ENCODE measurements around the gene SPAG16. TPM values are rescaled to one million over a fixed set of nuclear protein-coding genes. Genes with fewer than 3 reads are reported as not detected.

The SPAG16 gene
- total RNA-seq, 4 donors from 2014 or later: 5.0 to 73.8 (median 21.6) TPM

DNA sequence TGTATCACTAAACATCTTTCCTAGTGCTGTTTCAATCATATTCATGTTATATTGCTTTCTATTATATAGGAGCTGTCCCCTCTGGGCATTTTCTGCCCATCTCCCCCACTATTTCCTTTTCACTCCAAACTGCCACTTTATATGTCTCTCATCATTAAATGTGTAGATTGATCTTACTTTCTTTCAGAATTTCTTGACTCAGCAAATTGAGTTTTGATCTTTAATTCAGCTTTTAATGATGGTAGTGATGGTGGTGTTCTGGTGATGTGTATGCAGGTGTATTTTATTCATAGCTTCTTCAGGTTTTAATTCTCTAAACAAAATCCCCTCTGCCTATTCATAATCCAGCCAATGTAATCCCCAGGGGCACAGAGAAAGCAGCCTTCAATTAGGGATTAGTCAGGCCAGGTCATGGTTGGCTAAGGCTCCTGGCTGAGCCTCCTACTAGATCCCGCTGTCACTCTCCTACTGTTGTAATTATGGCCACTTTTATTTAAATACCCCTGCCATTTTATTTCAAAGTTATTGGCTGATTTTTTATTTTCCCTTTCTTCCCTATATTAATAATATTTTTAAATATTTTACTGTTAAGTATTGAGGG is 325.4 kb downstream of the SPAG16 start:
- H3K4me3 ChIP-seq: no peak overlapping the region
- intact Hi-C loops (cut with DNase I; ENCODE audit: low total_unique reads): no loop called here
- no peaks in the 10 kb centered on the region for H3K4me1 ChIP-seq
- TF ChIP-seq CTCF (IDR thresholded peaks at IDR 0.05) (no peak), POLR2A (IDR thresholded peaks at IDR 0.05) (no peak)
- no peak for DNase-seq
- no peaks in the 10 kb centered on the region for H3K27me3 ChIP-seq
- no peaks in the 10 kb centered on the region for H3K9me3 ChIP-seq
- H3K36me3 ChIP-seq: no peaks in the 10 kb centered on the region
- no peak overlapping the region for H3K27ac ChIP-seq

- Histone ChIP-seq H3K4me3 (no peak overlapping the region), H3K36me3 (no peaks in the 10 kb centered on the region), H3K9me3 (no peaks in the 10 kb centered on the region), H3K27ac (no peak overlapping the region), H3K4me1 (no peaks in the 10 kb centered on the region), H3K27me3 (no peaks in the 10 kb centered on the region)
- DNase-seq: no peak
- no peak for TF ChIP-seq CTCF (IDR thresholded peaks at IDR 0.05)
- no peak for TF ChIP-seq POLR2A (IDR thresholded peaks at IDR 0.05)
- intact Hi-C loops (cut with DNase I; ENCODE audit: low total_unique reads): no loop called here
Observed at GRCh38 chr2:213627054-213627710, 342.9 kb downstream of the SPAG16 start.

- Histone ChIP-seq H3K9me3 (no peaks in the 10 kb centered on the region), H3K4me3 (no peak overlapping the region), H3K27ac (no peak overlapping the region), H3K27me3 (no peaks in the 10 kb centered on the region), H3K36me3 (no peaks in the 10 kb centered on the region), H3K4me1 (no peaks in the 10 kb centered on the region)
- intact Hi-C loops (cut with DNase I; ENCODE audit: low total_unique reads): no loop called here
- TF ChIP-seq POLR2A (IDR thresholded peaks at IDR 0.05): no peak
- TF ChIP-seq CTCF (IDR thresholded peaks at IDR 0.05): no peak
- DNase-seq: no peak
Observed at GRCh38 chr2:213627835-213628460, 343.7 kb downstream of the SPAG16 start.

GRCh38 chr2:213640738-213641425 is 356.6 kb downstream of the SPAG16 start:
- no peaks in the 10 kb centered on the region for H3K4me1 ChIP-seq
- no peak overlapping the region for H3K27ac ChIP-seq
- TF ChIP-seq CTCF (IDR thresholded peaks at IDR 0.05): no peak
- no peak for TF ChIP-seq POLR2A (IDR thresholded peaks at IDR 0.05)
- no peaks in the 10 kb centered on the region for H3K27me3 ChIP-seq
- no peaks in the 10 kb centered on the region for H3K9me3 ChIP-seq
- no peaks in the 10 kb centered on the region for H3K36me3 ChIP-seq
- H3K4me3 ChIP-seq: no peak overlapping the region
- no peak for DNase-seq
- intact Hi-C loops (cut with DNase I; ENCODE audit: low total_unique reads): no loop called here

DNA sequence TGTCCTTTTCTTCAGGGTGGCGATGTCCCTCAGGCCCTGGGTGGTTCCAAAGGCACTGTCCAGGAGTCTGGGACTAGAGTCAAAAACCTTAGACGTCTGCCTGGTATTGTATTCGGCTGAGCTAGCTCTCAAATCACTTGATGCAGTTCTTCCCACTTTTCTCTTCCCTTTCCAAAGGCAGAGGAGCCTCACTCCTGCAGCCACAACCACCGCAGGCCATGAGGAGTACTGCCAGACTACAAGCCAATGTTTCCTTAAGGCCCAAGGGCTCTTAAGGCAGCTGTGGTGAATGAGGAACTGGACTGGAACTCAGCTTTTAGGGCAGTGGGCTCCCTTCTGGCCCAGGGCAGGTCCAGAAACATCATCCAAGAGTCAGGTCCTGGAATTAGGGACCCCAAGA is 360.7 kb downstream of the SPAG16 start:
- DNase-seq: no peak
- H3K27me3 ChIP-seq: no peaks in the 10 kb centered on the region
- TF ChIP-seq POLR2A (IDR thresholded peaks at IDR 0.05) (no peak), CTCF (IDR thresholded peaks at IDR 0.05) (no peak)
- H3K4me1 ChIP-seq: no peaks in the 10 kb centered on the region
- no peak overlapping the region for H3K4me3 ChIP-seq
- intact Hi-C loops (cut with DNase I; ENCODE audit: low total_unique reads): no loop called here
- no peaks in the 10 kb centered on the region for H3K36me3 ChIP-seq
- no peak overlapping the region for H3K27ac ChIP-seq
- no peaks in the 10 kb centered on the region for H3K9me3 ChIP-seq
